Rectal smooth muscle tissue (tissue), 1 donor: ENCODE data around the gene BACE1-AS.

Experiments used
- H3K27ac ChIP-seq: one replicate; pipeline ENCODE4 v1.7.0; 2013; ENCODE audit warnings: low read depth, low read length, inconsistent platforms
- H3K27me3 ChIP-seq: one replicate; pipeline ENCODE4 v1.7.0; 2013; ENCODE audit warnings: low read length; ENCODE audit not compliant: control insufficient read depth, insufficient read depth
- H3K36me3 ChIP-seq: one replicate; pipeline ENCODE4 v1.7.0; 2013; ENCODE audit warnings: low read length; ENCODE audit not compliant: control insufficient read depth, insufficient read depth
- H3K4me1 ChIP-seq: one replicate; pipeline ENCODE4 v1.7.0; 2013; ENCODE audit warnings: low read length; ENCODE audit not compliant: control insufficient read depth, insufficient read depth
- H3K4me3 ChIP-seq: one replicate; pipeline ENCODE4 v1.7.0; 2013; ENCODE audit warnings: low read length
- H3K9ac ChIP-seq: one replicate; pipeline ENCODE4 v1.7.0; 2013; ENCODE audit warnings: low read length

BACE1-AS gene

DNA sequence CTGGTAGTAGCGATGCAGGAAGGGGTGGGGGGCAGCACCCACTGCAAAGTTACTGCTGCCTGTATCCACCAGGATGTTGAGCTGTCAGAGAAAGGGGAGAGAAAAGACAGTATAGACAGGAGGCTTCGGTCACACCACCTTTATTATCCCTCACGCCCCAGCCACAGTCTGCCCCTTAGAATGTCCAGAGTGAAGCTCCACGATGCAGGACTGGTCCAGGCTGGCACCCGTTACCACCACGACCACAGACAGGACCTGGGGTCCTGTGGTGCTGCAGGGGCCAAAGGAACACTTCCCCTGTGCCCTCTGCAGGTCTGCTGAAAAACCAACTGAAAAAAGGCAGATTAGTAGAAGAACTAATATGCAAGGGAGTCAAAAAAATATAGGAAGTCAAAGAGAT lies 5.7 kb downstream of the BACE1-AS start:
- Histone ChIP-seq H3K27me3 (no peaks in the 10 kb centered on the region), H3K4me3 (no peak overlapping the region), H3K27ac (no peak overlapping the region), H3K36me3 (peaks cover 4% of the 10 kb centered on the region), H3K4me1 (peaks cover 2% of the 10 kb centered on the region), H3K9ac (no peak overlapping the region)

DNA sequence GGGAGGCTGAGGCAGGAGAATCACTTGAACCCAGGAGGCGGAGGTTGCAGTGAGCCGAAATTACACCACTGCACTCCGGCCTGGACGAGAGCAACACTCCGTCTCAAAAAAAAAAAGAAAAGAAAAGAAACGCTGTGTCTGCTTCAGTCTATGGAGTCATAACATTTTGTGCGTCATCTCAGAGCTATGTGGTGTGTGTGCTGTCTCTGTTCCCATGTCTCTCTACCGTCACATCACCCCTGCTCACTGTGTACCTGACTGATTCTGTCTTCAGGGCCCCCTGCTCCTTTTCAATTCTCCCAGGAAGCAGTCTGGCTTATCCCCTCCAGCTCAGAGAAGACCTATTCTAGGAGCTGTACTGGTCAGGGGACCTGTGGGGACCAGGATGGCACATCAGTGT lies 7.0 kb downstream of the BACE1-AS start:
- no peak overlapping the region for H3K9ac ChIP-seq
- no peak overlapping the region for H3K27ac ChIP-seq
- H3K4me3 ChIP-seq = no peak overlapping the region
- peaks cover 4% of the 10 kb centered on the region for H3K36me3 ChIP-seq
- H3K27me3 ChIP-seq = no peaks in the 10 kb centered on the region
- peaks cover 2% of the 10 kb centered on the region for H3K4me1 ChIP-seq

DNA sequence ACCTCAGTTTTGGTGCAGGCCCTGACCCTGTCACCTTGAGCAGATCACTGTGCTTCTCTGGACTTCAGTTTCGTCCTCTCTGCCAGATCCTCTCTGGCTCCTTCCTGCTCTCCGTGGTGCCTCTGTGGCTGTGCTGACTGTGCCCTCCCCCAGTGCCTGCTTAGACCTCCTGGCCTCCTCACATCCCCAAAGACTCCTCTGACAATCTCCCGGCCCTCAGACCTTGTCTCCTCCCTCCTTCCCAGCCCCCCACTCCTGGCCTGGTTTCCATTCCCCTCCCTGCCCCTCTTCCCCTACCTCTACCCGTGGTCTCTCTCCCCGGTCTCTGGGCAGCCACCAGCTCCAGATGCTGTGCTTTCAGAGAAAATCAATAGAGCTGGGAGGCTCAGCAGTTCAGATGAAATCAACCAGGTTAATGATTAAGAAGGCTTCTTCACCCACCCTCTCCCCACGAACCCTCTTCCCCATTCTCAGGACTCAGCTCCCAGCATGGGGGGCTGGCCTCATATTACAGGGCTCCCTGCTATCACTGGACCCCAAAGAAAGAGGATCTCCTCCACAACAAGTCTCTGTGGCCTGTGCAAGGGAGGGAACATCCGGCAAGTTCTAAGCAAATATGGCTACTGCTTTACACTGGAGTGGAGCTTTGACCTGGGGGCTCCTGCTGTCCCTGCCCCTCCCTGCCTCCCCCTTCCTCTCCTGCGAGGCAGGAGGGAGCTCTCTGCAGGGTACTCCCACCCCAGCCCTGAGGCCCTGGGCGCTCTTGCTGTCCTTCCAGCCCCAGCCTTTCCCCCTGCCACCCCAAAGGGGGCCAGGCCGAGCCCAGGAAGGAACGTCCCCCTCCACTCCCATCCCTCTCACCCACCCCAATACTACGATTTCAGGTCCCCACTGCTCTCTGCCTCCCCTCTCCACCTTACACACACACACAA lies 8.5 kb downstream of the BACE1-AS start:
- Histone ChIP-seq H3K4me1 (peaks cover 2% of the 10 kb centered on the region), H3K4me3 (no peak overlapping the region), H3K36me3 (no peaks in the 10 kb centered on the region), H3K27me3 (no peaks in the 10 kb centered on the region), H3K27ac (no peak overlapping the region), H3K9ac (no peak overlapping the region)

DNA sequence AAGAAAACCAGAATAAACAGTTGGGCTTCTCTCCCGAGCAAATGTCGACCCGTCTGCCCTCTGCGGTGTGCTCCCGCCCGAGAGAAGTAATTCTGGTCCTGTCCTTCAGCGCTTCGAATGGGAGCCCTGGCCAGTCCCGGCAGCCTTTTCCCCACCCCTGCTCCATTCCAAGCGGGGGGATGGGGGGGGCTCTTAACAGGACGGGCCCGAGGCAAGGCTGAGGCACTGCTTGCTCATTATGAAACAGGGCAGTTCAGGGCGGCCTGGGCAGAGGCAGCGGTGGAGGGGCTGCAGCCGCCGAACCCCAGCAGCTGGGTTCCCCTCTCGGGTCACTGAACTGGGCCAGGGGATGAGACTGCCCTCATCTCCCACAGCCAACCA lies 9.1 kb downstream of the BACE1-AS start:
- no peak overlapping the region for H3K27ac ChIP-seq
- H3K9ac ChIP-seq = no peak overlapping the region
- H3K36me3 ChIP-seq = no peaks in the 10 kb centered on the region
- peaks cover 2% of the 10 kb centered on the region for H3K4me1 ChIP-seq
- no peak overlapping the region for H3K4me3 ChIP-seq
- no peaks in the 10 kb centered on the region for H3K27me3 ChIP-seq

- Histone ChIP-seq H3K4me3 (no peak overlapping the region), H3K36me3 (no peaks in the 10 kb centered on the region), H3K4me1 (peaks cover 2% of the 10 kb centered on the region), H3K9ac (no peak overlapping the region), H3K27ac (no peak overlapping the region), H3K27me3 (no peaks in the 10 kb centered on the region)
Measured at GRCh38 chr11:117300773-117301172, 9.6 kb downstream of the BACE1-AS start.

DNA sequence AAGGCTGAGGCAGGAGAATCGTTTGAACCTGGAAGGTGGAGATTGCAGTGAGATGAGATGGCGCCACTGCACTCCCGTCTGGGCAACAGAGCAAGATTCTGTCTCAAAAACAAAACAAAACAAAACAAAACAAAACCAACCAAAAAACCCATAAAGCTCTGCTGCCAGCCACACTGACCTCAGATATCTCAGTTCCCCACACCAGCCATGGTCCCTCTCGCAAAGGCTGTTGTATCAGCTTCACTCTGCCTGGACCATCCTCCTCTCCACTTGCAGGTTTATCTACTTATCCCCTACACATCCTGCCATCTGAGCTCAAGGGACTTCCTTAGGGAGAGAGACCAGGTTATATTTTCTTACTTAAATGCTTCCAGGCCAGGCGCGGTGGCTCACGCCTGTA lies 11.1 kb downstream of the BACE1-AS start:
- no peak overlapping the region for H3K4me3 ChIP-seq
- no peak overlapping the region for H3K27ac ChIP-seq
- H3K9ac ChIP-seq = no peak overlapping the region
- no peaks in the 10 kb centered on the region for H3K36me3 ChIP-seq
- no peaks in the 10 kb centered on the region for H3K27me3 ChIP-seq
- peaks cover 2% of the 10 kb centered on the region for H3K4me1 ChIP-seq

GRCh38 chr11:117303101-117303500 lies 12.0 kb downstream of the BACE1-AS start:
- H3K9ac ChIP-seq = no peak overlapping the region
- H3K4me3 ChIP-seq = no peak overlapping the region
- peaks cover 2% of the 10 kb centered on the region for H3K4me1 ChIP-seq
- no peaks in the 10 kb centered on the region for H3K27me3 ChIP-seq
- H3K27ac ChIP-seq = no peak overlapping the region
- H3K36me3 ChIP-seq = no peaks in the 10 kb centered on the region

GRCh38 chr11:117303646-117304315 lies 12.6 kb downstream of the BACE1-AS start:
- Histone ChIP-seq H3K4me3 (no peak overlapping the region), H3K27ac (no peak overlapping the region), H3K36me3 (no peaks in the 10 kb centered on the region), H3K9ac (no peak overlapping the region), H3K4me1 (peaks cover 2% of the 10 kb centered on the region), H3K27me3 (no peaks in the 10 kb centered on the region)

DNA sequence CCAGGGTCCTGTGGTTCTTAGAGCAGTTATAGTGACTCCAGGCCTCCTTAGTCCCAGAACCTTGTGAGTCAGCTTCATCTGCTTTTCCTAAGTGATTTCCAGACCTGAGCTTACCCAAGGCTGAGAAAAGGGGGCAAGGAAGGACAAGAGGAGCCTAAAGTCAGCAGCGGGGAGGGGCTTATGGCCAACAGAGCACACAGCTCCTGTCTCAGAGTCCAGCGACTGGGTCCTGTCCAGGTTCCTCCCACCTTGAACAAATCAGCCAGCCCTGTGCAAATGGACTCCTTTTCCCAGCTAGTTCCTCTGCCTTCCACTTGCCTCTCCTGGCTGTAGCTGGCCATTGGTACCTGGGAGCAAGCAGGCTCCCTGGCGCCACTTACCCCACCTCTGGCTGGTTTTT lies 14.0 kb downstream of the BACE1-AS start:
- H3K27ac ChIP-seq = no peak overlapping the region
- H3K27me3 ChIP-seq = no peaks in the 10 kb centered on the region
- H3K9ac ChIP-seq = no peak overlapping the region
- no peaks in the 10 kb centered on the region for H3K4me1 ChIP-seq
- no peak overlapping the region for H3K4me3 ChIP-seq
- H3K36me3 ChIP-seq = no peaks in the 10 kb centered on the region

DNA sequence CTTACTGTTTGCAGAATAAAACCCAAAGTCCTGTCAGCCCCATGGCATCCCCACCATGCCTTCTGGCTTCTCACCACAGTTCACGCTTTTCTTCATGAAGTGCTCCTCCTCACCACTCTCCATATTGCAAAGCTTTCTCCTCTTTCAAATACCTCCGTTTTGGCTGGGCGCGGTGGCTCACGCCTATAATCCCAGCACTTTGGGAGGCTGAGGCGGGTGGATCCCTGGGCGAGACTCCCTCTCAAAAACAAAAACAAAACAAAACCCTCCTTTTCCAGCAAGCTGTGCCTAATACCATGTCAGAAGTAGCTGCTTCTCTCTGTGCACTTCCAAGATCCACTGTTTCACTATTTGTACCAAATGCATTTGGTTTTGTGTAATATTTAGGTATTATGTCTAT lies 18.2 kb downstream of the BACE1-AS start:
- no peaks in the 10 kb centered on the region for H3K36me3 ChIP-seq
- H3K27me3 ChIP-seq = no peaks in the 10 kb centered on the region
- no peak overlapping the region for H3K4me3 ChIP-seq
- no peak overlapping the region for H3K9ac ChIP-seq
- no peak overlapping the region for H3K27ac ChIP-seq
- H3K4me1 ChIP-seq = no peaks in the 10 kb centered on the region

GRCh38 chr11:117313091-117313490 lies 21.9 kb downstream of the BACE1-AS start:
- no peak overlapping the region for H3K4me3 ChIP-seq
- peaks cover 5% of the 10 kb centered on the region for H3K4me1 ChIP-seq
- no peaks in the 10 kb centered on the region for H3K36me3 ChIP-seq
- H3K9ac ChIP-seq = no peak overlapping the region
- H3K27me3 ChIP-seq = no peaks in the 10 kb centered on the region
- no peak overlapping the region for H3K27ac ChIP-seq

GRCh38 chr11:117313828-117314768 lies 23.0 kb downstream of the BACE1-AS start:
- Histone ChIP-seq H3K27me3 (no peaks in the 10 kb centered on the region), H3K4me3 (no peak overlapping the region), H3K9ac (no peak overlapping the region), H3K27ac (no peak overlapping the region), H3K36me3 (no peaks in the 10 kb centered on the region), H3K4me1 (peaks cover 5% of the 10 kb centered on the region)
